Measurements from ENCODE around the gene FRMD5.

Gene FRMD5

DNA sequence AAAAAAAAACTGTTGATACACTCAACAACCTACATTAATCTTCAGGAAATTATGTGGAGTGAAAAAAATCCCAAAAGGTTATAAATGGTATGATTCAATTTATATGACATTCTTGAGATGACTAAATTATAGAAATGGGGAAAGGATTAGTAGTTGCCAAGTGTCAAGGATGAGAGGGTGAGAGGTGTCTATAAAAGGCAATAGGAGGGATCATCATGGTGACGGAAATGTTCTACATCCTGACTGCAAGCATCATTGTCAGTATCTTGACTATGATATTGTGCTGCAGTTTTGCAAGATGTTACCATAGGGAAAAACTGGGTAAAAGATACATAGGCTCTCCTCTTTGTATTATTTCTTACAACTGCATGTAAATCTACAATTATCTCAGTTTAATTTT, 125.6 kb downstream of the FRMD5 start:
- Histone ChIP-seq H3K9ac (ENCODE audit: low read depth, low read length) (no peak overlapping the region), H3K4me1 (ENCODE audit: control insufficient read depth, insufficient read depth, low read length) (no peaks in the 10 kb centered on the region; the same call in 1 of the 2 replicates), H3K27me3 (ENCODE audit: control insufficient read depth, insufficient read depth, low read length) (no peaks in the 10 kb centered on the region), H3K9me3 (ENCODE audit: control insufficient read depth, insufficient read depth, low read length) (no peaks in the 10 kb centered on the region), H3K4me3 (ENCODE audit: low read depth, low read length) (no peak overlapping the region), H3K36me3 (ENCODE audit: control insufficient read depth, insufficient read depth, low read length) (no peaks in the 10 kb centered on the region), H3K27ac (ENCODE audit: low read depth, low read length) (no peak overlapping the region)

DNA sequence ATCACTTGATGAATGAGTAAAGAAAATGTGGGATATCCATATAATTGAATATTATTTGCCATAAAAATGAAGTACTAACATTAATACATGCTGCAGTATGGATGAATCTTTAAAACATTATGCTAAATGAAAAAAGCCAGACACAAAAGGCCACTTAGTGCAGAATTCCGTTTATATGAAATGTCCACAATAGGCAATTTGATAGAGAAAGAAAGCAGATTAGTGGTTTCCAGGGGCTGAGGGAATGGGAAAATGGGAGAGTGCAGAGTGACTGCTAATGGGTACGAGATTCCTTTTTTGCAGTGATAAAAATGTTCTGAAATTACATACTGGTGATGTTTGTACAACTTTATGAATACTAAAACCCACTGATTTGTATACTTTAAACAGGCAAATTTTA, 126.7 kb downstream of the FRMD5 start:
- Histone ChIP-seq H3K27ac (ENCODE audit: low read depth, low read length) (no peak overlapping the region), H3K9ac (ENCODE audit: low read depth, low read length) (no peak overlapping the region), H3K27me3 (ENCODE audit: control insufficient read depth, insufficient read depth, low read length) (no peaks in the 10 kb centered on the region), H3K9me3 (ENCODE audit: control insufficient read depth, insufficient read depth, low read length) (no peaks in the 10 kb centered on the region), H3K36me3 (ENCODE audit: control insufficient read depth, insufficient read depth, low read length) (no peaks in the 10 kb centered on the region), H3K4me3 (ENCODE audit: low read depth, low read length) (no peak overlapping the region), H3K4me1 (ENCODE audit: control insufficient read depth, insufficient read depth, low read length) (no peaks in the 10 kb centered on the region; the same call in 1 of the 2 replicates)

DNA sequence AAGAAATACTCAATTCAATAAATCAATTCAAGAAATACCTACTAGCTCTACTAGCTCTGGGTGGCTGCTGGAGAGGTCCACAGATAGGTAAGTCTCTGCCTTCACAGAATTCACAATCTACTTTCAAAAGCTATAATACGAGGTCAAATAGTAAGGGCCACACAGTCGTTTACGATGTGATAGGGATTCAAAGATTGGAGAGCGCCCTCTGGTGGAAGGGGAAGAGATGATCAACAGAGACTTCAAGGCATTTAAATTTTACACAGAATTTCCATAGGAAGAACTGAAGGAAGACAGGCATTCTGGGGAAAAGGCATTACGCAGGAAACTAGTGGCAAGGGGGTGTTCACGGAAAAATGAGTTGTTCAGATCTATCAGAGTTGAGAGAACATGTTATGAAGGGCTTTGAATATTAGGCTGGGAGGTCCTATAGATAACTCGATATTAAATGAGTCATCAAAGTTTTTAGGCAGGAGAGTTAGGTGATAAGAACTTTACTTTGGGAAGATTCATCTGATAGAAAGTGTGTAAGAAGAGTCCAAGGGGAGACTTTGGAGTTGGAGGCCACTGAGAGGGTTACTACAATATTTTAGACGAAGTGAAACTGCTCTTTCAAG, 128.8 kb downstream of the FRMD5 start:
- Histone ChIP-seq H3K4me3 (ENCODE audit: low read depth, low read length) (no peak overlapping the region), H3K36me3 (ENCODE audit: control insufficient read depth, insufficient read depth, low read length) (no peaks in the 10 kb centered on the region), H3K9me3 (ENCODE audit: control insufficient read depth, insufficient read depth, low read length) (no peaks in the 10 kb centered on the region), H3K27ac (ENCODE audit: low read depth, low read length) (no peak overlapping the region), H3K27me3 (ENCODE audit: control insufficient read depth, insufficient read depth, low read length) (no peaks in the 10 kb centered on the region), H3K4me1 (ENCODE audit: control insufficient read depth, insufficient read depth, low read length) (no peaks in the 10 kb centered on the region; the same call in 1 of the 2 replicates), H3K9ac (ENCODE audit: low read depth, low read length) (no peak overlapping the region)

DNA sequence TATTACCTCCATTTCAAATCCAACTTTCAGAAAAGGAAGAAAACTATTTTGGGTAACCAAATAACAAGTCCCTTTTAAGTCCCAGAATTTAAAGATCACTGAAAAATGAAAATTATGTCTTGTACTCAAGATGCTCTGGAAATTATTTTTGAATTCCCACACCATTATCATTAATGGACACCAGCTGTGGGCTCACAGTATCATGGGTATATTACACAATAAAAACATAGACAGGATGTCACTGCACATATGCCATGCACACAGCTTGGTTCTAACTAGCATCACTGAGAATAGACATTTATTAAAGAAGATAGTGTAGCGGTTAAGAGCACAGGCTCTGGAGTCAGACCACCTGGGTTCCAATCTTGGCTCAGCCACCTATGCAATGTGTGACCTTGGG, 130.4 kb downstream of the FRMD5 start:
- no peak overlapping the region for H3K9ac ChIP-seq (ENCODE audit: low read depth, low read length)
- H3K27me3 ChIP-seq (ENCODE audit: control insufficient read depth, insufficient read depth, low read length) = no peaks in the 10 kb centered on the region
- H3K27ac ChIP-seq (ENCODE audit: low read depth, low read length) = no peak overlapping the region
- H3K4me3 ChIP-seq (ENCODE audit: low read depth, low read length) = no peak overlapping the region
- no peaks in the 10 kb centered on the region; the same call in 1 of the 2 replicates for H3K4me1 ChIP-seq (ENCODE audit: control insufficient read depth, insufficient read depth, low read length)
- no peaks in the 10 kb centered on the region for H3K9me3 ChIP-seq (ENCODE audit: control insufficient read depth, insufficient read depth, low read length)
- H3K36me3 ChIP-seq (ENCODE audit: control insufficient read depth, insufficient read depth, low read length) = no peaks in the 10 kb centered on the region

DNA sequence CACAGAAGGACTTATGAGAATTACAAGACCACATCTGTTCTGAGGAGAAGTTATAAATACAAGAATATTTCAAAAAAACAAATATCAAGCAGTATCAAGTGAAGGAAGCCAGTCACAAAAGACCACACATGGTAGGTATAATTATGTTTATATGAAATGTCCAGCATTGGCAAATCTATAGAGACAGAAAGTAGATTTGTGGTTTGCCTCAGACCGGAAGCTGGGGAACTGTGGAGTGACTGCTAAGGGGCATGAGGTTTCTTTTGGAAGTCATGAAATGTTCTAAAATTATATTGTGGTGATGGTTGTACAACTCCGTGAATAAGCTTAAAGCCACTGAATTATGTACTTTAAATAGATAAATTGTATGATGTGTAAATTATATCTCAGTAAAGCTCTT, 136.9 kb downstream of the FRMD5 start:
- Histone ChIP-seq H3K9me3 (ENCODE audit: control insufficient read depth, insufficient read depth, low read length) (no peaks in the 10 kb centered on the region), H3K9ac (ENCODE audit: low read depth, low read length) (no peak overlapping the region), H3K4me3 (ENCODE audit: low read depth, low read length) (no peak overlapping the region), H3K4me1 (ENCODE audit: control insufficient read depth, insufficient read depth, low read length) (peaks cover 8% of the 10 kb centered on the region; the same call in 1 of the 2 replicates), H3K36me3 (ENCODE audit: control insufficient read depth, insufficient read depth, low read length) (no peaks in the 10 kb centered on the region), H3K27ac (ENCODE audit: low read depth, low read length) (no peak overlapping the region), H3K27me3 (ENCODE audit: control insufficient read depth, insufficient read depth, low read length) (no peaks in the 10 kb centered on the region)

DNA sequence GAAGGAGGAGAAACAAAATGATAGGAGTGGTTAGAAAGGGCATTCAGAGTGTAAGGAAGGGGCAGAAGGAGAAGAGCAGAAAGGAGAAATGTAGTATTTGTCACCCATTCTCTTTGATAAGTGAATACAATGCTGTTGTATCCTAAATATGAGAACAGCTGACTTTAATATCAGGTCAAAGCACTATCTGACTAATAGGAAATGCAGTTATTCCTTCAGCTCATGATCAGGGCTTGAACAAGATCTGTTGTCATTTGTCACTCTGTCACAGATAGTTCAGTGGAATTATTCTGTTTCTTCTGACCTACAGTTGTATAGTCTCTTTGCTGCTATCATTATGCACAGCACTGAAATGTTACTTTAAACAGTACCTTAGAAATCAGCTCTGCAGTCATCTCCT, 149.4 kb downstream of the FRMD5 start:
- Histone ChIP-seq H3K9ac (ENCODE audit: low read depth, low read length) (no peak overlapping the region), H3K27me3 (ENCODE audit: control insufficient read depth, insufficient read depth, low read length) (no peaks in the 10 kb centered on the region), H3K27ac (ENCODE audit: low read depth, low read length) (no peak overlapping the region), H3K4me1 (ENCODE audit: control insufficient read depth, insufficient read depth, low read length) (no peaks in the 10 kb centered on the region), H3K9me3 (ENCODE audit: control insufficient read depth, insufficient read depth, low read length) (no peaks in the 10 kb centered on the region), H3K36me3 (ENCODE audit: control insufficient read depth, insufficient read depth, low read length) (no peaks in the 10 kb centered on the region), H3K4me3 (ENCODE audit: low read depth, low read length) (no peak overlapping the region)

DNA sequence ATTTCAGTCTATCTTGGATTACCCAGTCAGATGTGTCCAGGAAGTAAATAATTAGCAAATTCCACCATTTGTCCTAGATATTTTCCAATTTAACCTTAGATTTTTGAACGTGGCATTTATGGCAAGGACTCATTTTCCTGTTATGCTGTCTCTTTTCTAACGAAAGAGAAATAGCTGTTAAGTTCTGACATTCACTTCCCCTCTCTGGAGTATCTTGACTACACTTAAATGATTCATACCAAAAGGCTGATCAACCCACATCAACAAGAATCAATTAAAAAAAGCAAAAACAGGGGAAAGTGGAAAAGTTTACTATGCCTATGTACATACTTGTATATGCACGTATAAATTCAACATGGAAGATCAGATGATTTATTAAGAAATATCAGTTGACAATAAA, 149.9 kb downstream of the FRMD5 start:
- Histone ChIP-seq H3K9me3 (ENCODE audit: control insufficient read depth, insufficient read depth, low read length) (no peaks in the 10 kb centered on the region), H3K4me3 (ENCODE audit: low read depth, low read length) (no peak overlapping the region), H3K27me3 (ENCODE audit: control insufficient read depth, insufficient read depth, low read length) (no peaks in the 10 kb centered on the region), H3K4me1 (ENCODE audit: control insufficient read depth, insufficient read depth, low read length) (no peaks in the 10 kb centered on the region), H3K9ac (ENCODE audit: low read depth, low read length) (no peak overlapping the region), H3K36me3 (ENCODE audit: control insufficient read depth, insufficient read depth, low read length) (no peaks in the 10 kb centered on the region), H3K27ac (ENCODE audit: low read depth, low read length) (no peak overlapping the region)

DNA sequence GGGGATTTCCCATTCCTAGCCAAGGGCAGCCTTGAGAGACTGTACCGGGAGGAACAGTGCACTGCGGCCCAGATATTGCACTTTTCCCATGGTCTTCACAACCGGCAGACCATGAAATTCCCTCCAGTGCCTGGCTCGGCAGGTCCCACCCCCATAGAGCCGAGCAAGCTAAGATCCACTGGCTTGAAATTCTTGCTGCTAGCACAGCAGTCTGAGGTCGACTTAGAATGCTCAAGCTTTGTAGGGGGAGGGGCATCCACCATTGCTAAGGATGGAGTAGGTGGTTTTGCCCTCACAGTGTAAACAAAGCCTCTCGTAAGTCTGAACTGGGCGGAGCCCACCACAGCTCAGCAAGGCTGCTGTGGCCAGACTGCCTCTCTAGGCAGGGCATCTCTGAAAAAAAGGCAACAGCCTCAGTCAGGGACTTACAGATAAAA, 156.3 kb downstream of the FRMD5 start:
- Histone ChIP-seq H3K27ac (ENCODE audit: low read depth, low read length) (peak overlapping the region; percentile 31), H3K4me1 (ENCODE audit: control insufficient read depth, insufficient read depth, low read length) (peaks cover 9% of the 10 kb centered on the region), H3K27me3 (ENCODE audit: control insufficient read depth, insufficient read depth, low read length) (no peaks in the 10 kb centered on the region), H3K9me3 (ENCODE audit: control insufficient read depth, insufficient read depth, low read length) (no peaks in the 10 kb centered on the region), H3K4me3 (ENCODE audit: low read depth, low read length) (0 out of 2 replicates have a peak overlapping the region, but pooled peaks have one; percentile 16), H3K36me3 (ENCODE audit: control insufficient read depth, insufficient read depth, low read length) (no peaks in the 10 kb centered on the region), H3K9ac (ENCODE audit: low read depth, low read length) (no peak overlapping the region)

DNA sequence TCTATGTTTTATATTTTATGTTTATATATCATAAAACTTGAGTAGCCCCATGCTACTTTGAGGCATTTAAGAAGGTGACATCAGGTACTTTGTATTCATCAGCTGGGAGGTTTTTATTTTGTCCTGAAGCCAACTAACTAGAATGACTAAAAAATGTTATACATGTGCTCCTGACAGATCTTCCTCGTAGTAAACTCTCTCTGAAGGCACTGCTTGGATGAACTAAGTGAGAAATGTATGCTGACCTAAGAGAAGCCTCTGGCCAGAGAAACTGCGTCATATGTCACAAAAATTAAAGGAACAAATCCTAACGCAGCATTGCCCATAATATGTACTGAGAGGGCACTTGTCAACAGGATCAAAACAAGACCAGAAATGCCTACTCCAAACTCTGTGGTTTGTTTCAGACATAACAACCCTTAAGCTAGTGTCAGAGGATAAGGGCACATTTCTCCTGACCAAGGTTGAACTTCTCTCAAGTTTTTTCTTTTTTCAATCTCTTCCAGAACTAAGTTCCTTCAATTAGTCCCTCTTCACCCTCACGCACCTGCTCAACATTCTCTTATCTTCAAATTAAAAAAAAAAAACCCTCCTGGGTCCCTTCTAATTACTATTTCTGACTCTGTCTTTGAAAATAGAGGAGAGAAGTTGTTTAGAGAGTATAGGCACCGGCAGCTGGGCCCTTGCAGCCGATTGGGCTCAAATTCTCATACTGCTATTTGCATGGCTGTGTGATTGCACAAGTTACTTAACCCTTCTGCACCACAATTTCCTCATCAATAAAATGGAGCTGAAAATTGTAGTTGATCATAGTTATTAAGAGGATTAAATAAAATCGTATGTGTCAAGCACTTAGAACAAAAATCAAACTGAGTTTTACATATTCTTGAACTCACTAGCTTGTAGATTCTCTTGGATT, 159.0 kb downstream of the FRMD5 start:
- H3K4me1 ChIP-seq (ENCODE audit: control insufficient read depth, insufficient read depth, low read length) = peaks cover 9% of the 10 kb centered on the region
- no peak overlapping the region for H3K27ac ChIP-seq (ENCODE audit: low read depth, low read length)
- no peak overlapping the region for H3K4me3 ChIP-seq (ENCODE audit: low read depth, low read length)
- H3K36me3 ChIP-seq (ENCODE audit: control insufficient read depth, insufficient read depth, low read length) = no peaks in the 10 kb centered on the region
- H3K27me3 ChIP-seq (ENCODE audit: control insufficient read depth, insufficient read depth, low read length) = no peaks in the 10 kb centered on the region
- H3K9ac ChIP-seq (ENCODE audit: low read depth, low read length) = no peak overlapping the region
- H3K9me3 ChIP-seq (ENCODE audit: control insufficient read depth, insufficient read depth, low read length) = no peaks in the 10 kb centered on the region

DNA sequence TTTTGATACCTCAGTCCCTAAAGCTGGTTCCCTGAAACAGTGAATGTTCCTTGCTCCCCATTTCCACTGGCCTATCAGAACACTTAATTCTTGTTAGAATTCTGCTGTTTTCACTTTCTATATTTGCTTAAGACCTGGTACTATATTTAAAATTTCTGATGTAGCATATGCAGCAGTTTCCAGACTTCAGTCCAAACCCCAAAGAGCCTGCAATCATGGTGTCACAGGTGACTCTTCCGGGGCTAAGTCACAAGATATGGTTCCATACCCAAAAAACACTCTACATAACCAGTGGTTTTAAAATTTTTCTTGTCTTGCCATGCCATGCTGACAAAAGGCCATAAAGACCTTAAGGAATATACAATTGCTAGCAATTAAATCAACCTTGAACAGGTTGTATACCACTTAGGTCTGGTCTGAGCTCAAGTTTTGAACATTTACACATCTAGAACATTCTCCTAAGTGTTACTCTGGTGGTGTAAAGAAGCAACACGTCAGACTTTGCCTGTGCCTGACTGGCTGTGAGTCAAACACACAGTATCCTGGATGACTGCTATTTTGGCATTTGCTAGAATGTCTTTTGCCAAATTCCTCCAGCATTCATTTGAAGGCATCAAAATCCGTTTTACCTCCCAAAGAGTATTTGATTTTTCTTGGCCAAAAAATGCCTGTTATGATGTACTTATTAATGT, 160.0 kb downstream of the FRMD5 start:
- Histone ChIP-seq H3K27ac (ENCODE audit: low read depth, low read length) (no peak overlapping the region), H3K9me3 (ENCODE audit: control insufficient read depth, insufficient read depth, low read length) (no peaks in the 10 kb centered on the region), H3K4me3 (ENCODE audit: low read depth, low read length) (no peak overlapping the region), H3K4me1 (ENCODE audit: control insufficient read depth, insufficient read depth, low read length) (peaks cover 9% of the 10 kb centered on the region), H3K36me3 (ENCODE audit: control insufficient read depth, insufficient read depth, low read length) (no peaks in the 10 kb centered on the region), H3K27me3 (ENCODE audit: control insufficient read depth, insufficient read depth, low read length) (no peaks in the 10 kb centered on the region), H3K9ac (ENCODE audit: low read depth, low read length) (no peak overlapping the region)

DNA sequence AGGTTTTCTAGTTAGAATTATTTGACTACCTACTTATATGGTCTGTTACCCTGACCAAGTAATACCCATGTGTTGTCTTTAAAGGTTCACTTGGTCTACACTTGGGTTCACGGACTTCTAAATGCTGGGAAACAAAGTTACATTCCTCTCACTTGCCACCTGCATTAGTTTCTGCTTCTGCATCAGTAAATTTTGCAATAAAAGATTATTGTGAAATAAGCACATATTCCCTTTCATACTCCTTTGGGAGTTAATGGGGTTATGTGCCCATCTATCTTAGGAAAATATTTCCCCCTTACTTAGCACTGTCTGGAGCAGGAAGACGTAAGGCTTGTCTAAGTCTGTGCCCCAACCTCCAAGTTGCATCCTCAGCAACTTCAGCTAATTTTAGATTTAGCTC, 160.7 kb downstream of the FRMD5 start:
- Histone ChIP-seq H3K4me3 (ENCODE audit: low read depth, low read length) (no peak overlapping the region), H3K4me1 (ENCODE audit: control insufficient read depth, insufficient read depth, low read length) (peaks cover 15% of the 10 kb centered on the region), H3K9ac (ENCODE audit: low read depth, low read length) (no peak overlapping the region), H3K9me3 (ENCODE audit: control insufficient read depth, insufficient read depth, low read length) (no peaks in the 10 kb centered on the region), H3K36me3 (ENCODE audit: control insufficient read depth, insufficient read depth, low read length) (no peaks in the 10 kb centered on the region), H3K27ac (ENCODE audit: low read depth, low read length) (no peak overlapping the region), H3K27me3 (ENCODE audit: control insufficient read depth, insufficient read depth, low read length) (no peaks in the 10 kb centered on the region)

Data from HUES48 (cell line).